Left cardiac atrium (tissue), 4 donors: Measurements from ENCODE around the gene RNF6. TPM values are rescaled to one million over a fixed set of nuclear protein-coding genes. Genes with fewer than 3 reads are reported as not detected.

Source experiments
- ATAC-seq, 2 donors: fragments of 200-7000 bp; cut with Tn5 transposase; one replicate each; pipeline ENCODE4 v1.9.1; 2020; ENCODE audit warnings: mild to moderate bottlenecking in 2 of 2, moderate library complexity in 2 of 2
- DNase-seq: peaks from one replicate; pipeline ENCODE4 v3.0.0-alpha.2; 2020
- intact Hi-C, 2 donors: fragments of 100-400 bp; cut with DNase I; formaldehyde crosslinking; loops; one replicate each; pipeline versions ENCODE4 v1.14.1 to v1.15.1; 2022 to 2023
- total RNA-seq, 2 donors: library from RNA; stranded (reverse); fragmentation: NEBNext Ultra II Directional; extraction: Animal tissue kit (Norgen Biotek cat#: 25700); gene quantifications; one replicate each; pipeline ENCODE4 v1.2.1, GENCODE V29; 2021
- donor health status: DM: no; HTN: yes; CAD: no.
- donor health status: DM: no; HTN: yes; CAD: no; lungs with severe emphysema.
- donor health status: DM: yes; HTN: yes; CAD: no.
- donor health status: Dilated cardiomyopathy.

The RNF6 gene
- total RNA-seq, 2 donors from 2014 or later = 20.5 to 28.0 TPM

DNA sequence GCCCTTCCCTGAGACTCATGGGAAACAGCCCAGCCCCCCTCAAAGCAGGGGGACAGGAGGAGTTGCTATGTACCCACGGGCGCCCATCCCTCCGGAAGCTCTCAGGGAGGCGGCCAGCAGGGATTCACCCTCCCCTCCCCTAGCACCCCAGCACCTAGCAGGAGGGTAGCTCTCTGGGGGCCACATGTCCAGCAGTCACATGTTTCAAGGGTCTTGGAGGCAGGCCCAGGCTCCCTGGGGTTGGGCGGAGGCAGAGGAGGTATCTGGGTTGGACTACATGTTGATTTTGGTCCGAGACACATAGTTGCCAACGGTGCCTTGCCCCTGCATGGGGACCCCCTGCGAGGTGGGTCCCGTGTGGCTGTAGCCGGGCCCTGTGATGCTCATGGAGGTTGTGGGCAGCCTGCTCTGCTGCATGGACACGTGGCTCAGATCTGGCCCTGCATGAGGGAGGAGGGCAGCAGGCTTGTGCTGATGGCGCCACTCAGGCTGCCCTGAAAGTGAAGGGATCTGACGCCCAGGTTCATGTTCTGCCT lies 7.0 kb upstream of the RNF6 start:
- ATAC-seq = no peak
- intact Hi-C loops = no loop called here
- no peak for DNase-seq

DNA sequence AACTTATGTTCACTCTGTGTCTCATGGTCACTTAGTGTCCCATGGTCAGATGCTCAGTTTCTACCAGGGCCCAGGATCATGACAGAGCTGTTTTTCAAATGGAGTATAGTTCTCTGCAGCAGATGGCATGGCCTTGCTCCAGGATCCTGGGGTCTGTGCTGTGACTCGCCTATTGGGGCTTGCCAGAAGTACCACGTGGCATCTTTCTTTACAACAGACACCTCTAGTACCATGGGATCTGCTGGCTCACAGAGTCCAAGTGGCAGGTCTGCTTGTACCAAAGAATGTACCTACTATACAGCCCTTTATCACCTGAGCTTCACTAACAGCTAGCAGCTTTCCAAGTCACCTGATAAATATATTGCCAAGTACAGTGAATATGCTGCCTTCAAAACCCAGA lies 6.0 kb upstream of the RNF6 start:
- DNase-seq = no peak
- no peak for ATAC-seq
- intact Hi-C loops = no loop called here

DNA sequence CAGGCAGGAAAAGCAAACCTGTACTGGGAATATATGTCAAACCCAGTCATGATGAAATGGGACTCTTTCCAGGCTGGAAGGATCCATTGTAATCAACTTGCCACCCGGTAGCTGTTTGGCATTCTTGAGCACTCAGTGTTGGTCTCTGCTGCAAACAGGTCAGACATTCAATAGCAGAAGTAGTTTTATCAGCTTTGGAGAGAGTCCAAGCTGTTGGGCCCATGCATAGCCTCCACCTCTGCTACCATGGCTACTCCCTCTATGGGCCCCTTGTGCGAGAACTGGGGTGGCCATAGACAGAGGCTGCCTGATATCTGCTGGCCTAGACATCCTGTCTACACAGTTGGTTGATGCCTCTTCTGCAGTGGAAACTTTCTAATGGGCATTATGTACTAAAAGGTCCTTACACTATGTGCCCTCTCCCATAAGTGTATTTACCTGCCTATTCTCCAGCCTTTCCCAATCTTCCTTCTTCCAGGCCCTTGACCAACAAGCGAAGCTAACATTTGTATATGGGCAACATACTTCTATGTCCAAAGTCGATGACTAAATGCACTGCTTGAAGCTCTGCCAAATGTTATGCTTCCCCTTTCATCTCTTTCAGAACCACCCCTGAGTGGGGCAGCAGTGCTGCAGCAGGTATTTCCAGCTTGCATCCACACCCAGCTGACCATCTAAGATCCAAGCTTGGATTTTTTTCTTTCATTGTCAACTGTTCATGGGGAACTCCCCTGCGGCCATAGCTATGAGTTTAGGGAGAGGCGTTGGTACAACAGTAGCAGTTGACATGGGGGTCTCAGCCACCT lies 5.3 kb upstream of the RNF6 start:
- intact Hi-C loops = no loop called here
- DNase-seq = no peak
- no peak for ATAC-seq

DNA sequence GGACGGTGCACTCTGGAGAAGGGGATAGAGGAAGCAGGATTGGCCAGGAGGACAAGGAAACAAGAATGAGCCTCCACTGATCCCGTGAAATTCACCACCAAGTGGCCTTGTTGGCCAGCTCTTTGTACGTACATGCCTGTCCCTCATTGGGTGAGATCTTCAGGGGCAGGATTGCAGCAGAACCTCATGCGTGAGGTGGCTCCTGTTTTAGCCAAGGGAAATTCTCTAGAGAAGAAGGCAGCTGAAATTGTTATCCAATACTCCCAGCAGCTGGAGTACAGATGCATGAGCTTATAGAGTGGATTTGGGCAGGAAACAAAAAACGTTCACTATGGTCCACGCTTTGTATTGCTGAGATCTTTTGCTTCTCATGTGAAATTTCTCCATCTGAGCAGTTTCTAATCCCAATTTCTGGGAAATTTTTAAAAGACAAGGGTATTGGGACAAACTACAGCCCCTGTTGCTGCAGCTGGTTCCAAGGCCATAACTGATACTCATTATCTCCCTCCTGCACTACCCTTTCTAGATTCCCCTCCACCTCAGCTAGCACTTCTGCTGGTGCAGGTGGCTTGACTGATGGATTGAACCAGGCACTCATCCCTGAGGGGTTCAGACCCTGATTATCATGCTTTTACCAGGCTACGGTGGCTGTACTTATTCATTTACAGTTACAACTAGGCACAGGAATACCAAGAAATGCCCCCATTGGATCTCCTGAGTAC lies 3.9 kb upstream of the RNF6 start:
- DNase-seq (no peak), ATAC-seq (no peak)
- intact Hi-C loops = no loop called here

DNA sequence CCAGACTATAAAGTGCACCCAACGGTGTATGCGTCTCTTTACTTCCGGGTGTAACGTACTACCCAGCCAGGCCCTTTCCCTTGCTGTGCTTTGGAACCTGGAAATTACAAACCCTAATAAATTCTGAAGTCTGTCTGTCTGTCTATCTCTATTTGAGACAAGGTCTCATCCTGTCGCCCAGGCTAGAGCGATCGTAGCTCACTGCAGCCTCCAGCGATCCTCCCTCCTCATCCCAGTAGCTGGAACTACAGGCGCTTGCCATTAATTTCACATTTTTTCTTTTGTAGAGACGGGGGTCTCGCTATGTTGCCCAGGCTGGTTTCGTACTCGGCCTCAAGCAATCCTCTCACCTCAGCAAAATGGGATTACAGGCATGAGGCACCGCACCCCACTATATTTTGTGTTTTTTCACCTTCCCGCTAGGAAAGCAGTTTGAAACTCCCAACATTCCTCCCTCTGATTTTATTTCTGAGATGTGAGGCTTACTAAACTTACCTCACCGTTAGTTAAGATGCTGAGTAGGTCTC lies 469 bp upstream of the RNF6 start:
- intact Hi-C loops = no loop called here
- DNase-seq = no peak
- ATAC-seq = peak; percentile 73 to 79

DNA sequence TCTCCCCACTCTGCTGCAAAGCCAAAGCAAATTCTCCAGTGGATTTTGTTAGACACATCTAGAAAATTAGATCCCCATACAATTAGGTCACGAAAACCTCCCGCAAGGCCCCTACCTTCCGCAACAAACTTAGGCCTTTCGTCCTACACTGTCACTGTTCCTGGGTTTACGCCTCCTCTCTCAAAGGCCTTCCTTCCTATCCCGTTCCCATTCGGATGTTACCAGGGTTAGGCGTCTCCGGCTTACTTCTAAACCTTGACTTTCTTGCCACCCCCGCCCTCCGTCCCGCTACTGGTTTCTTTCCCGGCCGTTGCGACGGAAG lies 754 bp downstream of the RNF6 start:
- DNase-seq = no peak
- ATAC-seq = peak; percentile 43 to 69
- intact Hi-C loops = no loop called here

DNA sequence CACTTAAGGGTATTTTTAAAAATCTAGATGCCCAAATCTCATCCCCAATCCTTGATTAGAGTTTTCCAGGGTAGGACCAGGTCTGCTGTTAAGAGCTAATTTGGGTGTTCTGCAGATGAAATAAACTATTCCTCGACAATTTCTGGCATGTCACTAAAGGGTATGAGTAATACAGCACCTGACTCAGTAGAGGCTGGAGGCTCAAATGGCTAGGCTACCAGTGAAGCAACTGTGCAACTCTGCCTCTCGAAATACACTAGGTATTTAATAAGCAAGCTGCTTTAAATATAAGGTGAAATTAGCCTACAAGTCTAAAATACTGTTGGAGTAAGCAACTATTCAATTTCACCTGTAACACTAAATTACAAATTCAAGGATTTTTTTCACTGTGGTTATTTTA lies 1.5 kb downstream of the RNF6 start:
- no peak for DNase-seq
- ATAC-seq = no peak
- intact Hi-C loops = no loop called here

DNA sequence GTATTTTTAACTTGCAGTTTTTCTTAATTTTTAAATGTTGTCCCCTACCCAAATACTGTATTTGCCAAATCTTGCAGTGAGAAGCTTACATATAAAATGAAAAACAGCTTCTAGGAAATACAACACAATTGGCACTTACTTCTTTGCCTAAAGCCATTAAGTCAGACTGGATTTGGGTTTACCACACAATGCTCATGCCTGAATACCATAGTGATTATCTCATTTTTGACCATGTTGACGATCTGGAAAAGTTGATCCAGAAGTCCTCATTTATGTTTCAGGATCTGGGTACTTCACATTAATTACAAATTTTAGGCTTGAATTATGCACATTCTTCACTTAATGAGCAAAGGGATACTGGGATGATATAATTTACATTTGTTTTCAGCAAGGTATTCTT lies 2.4 kb downstream of the RNF6 start:
- DNase-seq (no peak), ATAC-seq (no peak)
- intact Hi-C loops = no loop called here

DNA sequence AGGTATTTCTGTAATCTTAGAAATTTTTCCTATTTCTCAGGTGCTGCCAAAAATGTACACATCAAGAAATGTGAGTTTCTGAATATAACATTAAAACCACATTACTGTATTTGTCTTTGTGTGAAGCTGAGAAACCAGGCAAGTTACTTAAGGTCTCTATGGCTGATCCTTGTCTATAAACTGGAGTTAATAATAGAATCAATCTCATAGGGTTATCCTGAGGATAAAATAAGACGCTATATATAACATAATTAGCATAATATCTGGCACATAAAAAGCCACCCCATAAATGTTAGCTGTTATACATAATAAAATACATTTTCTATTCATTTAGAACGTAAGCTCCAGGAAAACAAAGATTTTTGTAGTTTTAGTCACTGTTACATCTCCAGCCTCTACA lies 6.1 kb downstream of the RNF6 start:
- DNase-seq (no peak), ATAC-seq (no peak)
- intact Hi-C loops = no loop called here

DNA sequence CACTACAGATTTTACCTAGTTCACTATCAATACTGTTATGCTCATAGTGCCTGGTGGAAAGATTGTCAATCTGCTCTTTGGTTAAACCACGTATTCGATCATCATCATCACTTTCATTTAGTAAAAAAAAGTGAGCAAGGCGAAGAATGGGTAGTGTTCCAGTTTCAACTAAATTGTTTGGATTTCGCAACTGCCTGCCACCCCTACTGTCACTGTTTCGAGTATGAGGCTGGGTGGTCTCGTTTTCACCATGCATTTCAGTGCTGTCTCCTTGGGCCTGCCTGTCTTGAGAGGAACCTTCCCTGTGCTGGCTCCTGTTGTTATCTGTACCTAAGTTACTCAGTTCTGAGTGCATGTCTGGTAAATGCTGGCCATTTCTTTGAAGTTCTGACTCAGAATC lies 8.1 kb downstream of the RNF6 start:
- intact Hi-C loops = no loop called here
- DNase-seq (no peak), ATAC-seq (no peak)

DNA sequence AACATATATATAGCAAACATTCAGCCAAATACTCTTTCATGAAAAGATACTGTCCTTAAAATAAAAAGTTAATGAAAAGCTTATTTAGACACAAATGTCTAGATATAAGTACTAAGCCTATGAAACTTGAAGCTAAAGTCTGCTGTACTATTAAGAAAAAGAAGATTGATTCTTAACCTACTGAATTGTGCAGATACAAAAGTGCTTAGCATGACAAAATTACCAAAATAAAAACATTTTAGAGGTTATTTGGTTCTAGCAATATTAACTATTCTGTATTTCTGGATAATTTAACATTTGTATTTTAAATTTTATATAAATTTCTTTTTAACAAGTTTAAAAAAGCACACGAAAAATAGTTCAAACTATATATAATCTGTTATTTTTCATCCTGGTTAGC lies 8.8 kb downstream of the RNF6 start:
- DNase-seq = no peak
- no peak for ATAC-seq
- intact Hi-C loops = no loop called here

DNA sequence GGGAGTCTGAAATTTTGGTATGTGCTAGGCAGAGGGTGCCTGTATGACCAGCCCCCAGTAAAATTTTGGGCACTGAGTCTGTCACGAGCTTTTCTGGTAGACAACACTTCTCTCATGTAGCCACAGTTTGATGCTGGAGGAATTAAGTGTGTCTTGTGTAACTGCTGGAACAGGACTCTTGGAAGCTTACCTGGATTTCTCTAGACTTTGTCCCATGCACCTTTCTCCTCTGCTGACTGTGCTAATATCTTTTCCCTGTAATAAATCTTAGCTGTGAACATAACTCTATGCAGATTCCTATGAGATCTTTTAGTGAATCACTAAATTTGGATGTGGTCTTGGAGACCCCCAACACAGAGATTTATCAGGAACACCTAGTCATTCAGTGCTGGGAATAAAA lies 13.8 kb downstream of the RNF6 start:
- intact Hi-C loops = no loop called here
- no peak for ATAC-seq
- DNase-seq = no peak

DNA sequence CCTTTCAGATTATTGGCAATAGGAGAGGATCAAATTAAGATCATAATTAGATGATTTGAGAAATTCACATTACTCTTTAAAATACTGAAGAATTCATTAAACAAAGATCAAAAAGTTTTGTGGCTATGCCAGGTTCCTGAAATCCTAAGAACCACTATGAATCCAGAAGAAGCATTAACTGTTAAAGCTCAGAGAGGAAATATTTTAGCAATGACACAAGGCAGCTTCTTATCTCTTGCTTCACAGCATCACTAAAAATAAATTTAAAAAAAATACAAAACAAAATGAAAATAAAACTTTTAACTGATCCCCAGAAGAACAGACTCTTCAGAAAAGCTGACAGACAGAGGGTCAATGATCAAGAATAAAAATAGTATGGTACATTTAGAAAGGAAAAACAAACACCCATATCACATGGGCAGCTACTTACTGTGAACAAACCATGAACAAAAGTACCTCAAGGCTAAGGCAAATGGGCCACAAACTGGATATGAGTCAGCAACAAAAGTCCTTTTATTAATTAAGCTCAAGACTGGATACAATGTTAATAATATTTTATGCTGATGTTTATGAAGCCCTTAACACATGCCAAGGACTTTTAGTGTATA lies 19.6 kb downstream of the RNF6 start:
- ATAC-seq (peak; percentile 38 to 55), DNase-seq (no peak)
- intact Hi-C loops = no loop called here

DNA sequence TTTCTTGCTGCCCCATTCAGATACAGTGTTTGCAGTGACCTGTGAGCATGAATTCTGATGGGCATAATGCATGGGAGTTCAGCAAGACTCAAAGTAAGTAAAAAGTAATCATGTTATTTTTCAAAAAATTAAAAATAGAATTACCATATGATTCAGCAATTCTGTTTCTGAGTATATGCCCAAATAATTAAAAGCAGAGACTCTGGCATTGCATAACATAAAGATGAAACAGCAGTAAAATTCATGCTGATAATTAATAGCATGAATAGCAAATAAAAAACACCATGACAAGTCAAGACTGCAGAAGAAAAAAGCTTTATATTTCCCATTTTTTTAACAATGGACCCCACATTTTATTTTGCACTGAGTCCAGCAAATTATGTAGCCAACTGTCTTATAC lies 21.3 kb downstream of the RNF6 start:
- DNase-seq (no peak), ATAC-seq (no peak)
- intact Hi-C loops = no loop called here

DNA sequence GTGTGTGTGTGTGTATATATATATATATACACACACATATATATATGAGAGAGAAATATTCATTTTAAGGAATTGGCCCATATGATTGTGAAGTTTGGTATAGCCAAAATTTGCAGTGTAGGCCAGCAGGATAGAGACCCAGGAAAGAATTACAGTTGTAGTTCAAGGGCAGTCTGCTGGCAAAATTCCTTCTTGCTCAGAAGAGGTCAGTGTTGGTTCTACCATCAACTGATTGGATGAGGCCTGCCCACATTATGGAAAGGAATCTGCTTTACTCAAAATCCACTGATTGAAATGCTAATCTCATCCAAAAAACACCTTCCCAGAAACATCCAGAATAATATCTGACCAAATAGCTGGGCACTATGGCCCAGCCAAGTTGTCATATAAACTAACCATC lies 24.0 kb downstream of the RNF6 start:
- DNase-seq = no peak
- intact Hi-C loops = no loop called here
- ATAC-seq = no peak

DNA sequence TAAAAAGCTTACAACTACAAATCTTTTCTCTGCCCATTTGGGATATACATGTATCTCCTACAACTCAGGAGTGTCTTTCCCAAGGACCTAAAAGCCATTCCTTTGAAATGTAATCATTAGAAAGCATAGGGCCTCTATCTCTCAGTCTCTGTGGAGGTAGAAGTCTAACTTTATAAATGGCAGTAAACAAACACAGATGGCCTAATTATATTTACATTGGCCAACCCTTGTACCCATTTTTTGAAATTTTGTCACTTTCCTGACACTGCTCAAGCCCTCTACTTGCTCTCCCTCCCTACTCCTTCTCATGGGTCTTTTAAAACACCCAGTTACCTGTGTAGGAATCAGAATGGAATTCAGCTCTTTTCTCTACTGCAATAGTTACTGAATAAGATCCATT lies 24.8 kb downstream of the RNF6 start:
- intact Hi-C loops = no loop called here
- DNase-seq (no peak), ATAC-seq (no peak)

DNA sequence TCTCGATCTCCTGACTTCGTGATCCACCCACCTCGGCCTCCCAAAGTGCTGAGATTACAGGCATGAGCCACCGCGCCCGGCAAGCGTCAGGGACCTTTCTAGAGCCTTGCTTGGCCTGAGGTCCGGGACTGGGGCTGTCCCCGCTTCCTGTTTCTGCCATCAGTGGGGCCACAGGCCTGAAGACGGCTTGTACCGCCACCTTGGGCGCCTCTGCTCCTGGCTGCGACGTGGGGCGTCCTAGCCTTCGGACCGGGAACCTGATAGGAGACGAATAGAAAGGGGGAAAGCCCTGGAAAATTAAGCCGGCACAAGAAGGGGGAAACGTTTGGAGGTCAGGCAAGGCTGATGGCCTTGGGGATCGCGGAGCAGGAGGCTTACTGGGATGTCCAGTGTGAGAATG lies 35.1 kb downstream of the RNF6 start:
- intact Hi-C loops = loop anchor here in 1 of 2 donors (10.0 kb wide), 1 partner anchor 308 kb away; no protein-coding TSS in a partner anchor
- peak in 1 of 2 donors; percentile 2 for ATAC-seq
- DNase-seq = no peak

DNA sequence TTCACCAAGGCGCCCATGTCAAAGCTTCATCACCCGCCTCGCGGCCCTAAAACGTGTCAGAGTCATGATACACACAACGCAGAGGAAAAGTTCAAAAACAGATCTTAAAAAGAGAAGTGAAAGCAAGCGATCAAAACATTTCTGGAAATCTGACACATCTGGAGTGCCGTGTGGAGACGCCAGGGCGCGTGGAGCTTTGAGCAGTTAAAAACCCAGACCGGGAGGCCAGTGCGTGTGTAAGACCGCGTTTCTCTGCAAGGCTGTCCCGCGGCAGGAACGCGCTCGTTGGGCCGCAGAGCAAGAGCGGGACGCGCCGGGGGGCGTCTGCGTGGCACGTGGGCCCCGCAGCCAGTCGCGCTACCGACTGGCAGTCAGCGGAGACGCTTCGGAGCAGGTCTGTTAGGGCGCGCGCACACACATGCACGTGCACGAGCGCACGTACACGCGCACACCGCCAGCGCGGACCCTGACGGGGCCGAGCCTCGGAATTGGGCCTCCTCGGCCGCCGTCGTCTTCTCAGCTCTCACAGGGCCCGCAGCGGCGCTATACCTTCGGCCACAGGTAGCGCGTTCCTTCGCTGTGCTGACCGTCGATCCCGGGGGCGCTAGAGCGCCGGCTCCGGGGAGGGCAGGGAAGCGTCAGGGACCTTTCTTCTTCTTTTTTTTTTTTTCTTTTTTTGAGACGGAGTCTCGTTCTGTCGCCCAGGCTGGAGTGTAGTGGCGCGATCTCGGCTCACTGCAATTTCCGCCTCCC lies 35.8 kb downstream of the RNF6 start:
- ATAC-seq = peak; percentile 95 to 98

DNA sequence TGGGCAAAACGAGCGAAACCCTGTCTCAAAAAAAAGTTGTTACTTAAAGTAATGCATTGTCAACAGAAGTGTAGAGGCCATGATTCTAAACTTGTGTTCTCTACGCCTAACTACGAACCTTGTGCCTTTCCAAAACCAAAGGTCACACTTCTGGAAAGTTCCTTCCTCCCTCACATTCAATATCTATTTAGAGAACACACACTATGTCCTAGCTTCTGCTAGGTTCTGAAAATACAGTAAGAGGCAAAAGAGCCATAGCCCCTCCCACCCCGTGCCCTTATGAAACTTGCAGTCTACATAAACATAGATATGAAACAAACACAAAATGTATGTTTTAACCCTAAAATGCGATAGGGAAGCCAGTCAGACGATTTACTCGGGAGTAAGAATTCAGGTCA lies 36.4 kb downstream of the RNF6 start:
- intact Hi-C loops = loop anchor here (2.0 to 10.0 kb wide), 3 partner anchors 309 to 513 kb away; no protein-coding TSS in a partner anchor
- peak in 1 of 2 donors; percentile 18 for ATAC-seq
- peak; percentile 25 for DNase-seq

More for the DNA sequence above, 35.8 kb downstream of the RNF6 start:
- intact Hi-C loops = loop anchor here in 1 of 2 donors (10.0 kb wide), 1 partner anchor 309 kb away; no protein-coding TSS in a partner anchor
- DNase-seq = peak; percentile 91
